ENCODE data around the gene PITPNC1. TPM values are rescaled to one million over a fixed set of nuclear protein-coding genes. Genes with fewer than 3 reads are reported as not detected.

Gene PITPNC1
- total RNA-seq, 1 donor from 2014 or later = 40.3 TPM

DNA sequence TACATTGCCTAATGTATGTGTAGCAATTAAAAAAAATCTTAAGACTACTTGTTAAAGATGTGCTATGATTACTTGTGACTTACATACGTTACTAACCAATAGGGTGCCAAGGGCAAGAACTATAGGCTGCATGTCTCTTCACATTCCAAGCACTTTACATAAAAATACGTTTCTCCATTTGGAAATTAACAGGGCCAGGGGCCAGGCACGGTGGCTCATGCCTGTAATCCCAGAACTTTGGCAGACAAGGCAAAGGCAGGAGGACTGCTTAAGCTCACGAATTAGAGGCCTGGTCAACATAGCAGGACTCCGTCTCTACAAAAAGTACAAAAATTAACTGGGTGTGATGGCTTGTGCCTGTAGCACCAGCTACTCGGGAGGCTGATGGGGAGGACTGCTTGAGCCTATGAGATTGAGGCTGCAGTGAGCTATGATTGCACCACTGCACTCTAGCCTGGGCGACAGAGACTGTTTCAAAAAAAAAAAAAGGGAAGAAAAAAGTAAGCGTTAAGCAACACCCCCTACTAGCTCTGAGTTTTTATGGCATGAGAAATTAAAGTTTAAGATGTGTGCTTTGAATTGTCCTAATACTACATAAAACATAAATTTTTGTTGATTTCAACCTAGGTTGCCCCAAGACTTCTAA, 23.0 kb upstream of the PITPNC1 start:
- no peak for DNase-seq
- TF ChIP-seq, protein P1, sequence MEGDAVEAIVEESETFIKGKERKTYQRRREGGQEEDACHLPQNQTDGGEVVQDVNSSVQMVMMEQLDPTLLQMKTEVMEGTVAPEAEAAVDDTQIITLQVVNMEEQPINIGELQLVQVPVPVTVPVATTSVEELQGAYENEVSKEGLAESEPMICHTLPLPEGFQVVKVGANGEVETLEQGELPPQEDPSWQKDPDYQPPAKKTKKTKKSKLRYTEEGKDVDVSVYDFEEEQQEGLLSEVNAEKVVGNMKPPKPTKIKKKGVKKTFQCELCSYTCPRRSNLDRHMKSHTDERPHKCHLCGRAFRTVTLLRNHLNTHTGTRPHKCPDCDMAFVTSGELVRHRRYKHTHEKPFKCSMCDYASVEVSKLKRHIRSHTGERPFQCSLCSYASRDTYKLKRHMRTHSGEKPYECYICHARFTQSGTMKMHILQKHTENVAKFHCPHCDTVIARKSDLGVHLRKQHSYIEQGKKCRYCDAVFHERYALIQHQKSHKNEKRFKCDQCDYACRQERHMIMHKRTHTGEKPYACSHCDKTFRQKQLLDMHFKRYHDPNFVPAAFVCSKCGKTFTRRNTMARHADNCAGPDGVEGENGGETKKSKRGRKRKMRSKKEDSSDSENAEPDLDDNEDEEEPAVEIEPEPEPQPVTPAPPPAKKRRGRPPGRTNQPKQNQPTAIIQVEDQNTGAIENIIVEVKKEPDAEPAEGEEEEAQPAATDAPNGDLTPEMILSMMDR (IDR thresholded peaks at IDR 0.05; ENCODE audit: partially characterized antibody, unreplicated experiment) = no peak
- no peaks in the 10 kb centered on the region for H3K4me1 Mint-ChIP-seq (ENCODE audit: low read depth, unreplicated experiment)
- no peak overlapping the region for H3K27ac Mint-ChIP-seq (ENCODE audit: unreplicated experiment)
- no peaks in the 10 kb centered on the region for H3K27me3 Mint-ChIP-seq (ENCODE audit: unreplicated experiment)
- H3K4me3 Mint-ChIP-seq (ENCODE audit: unreplicated experiment) = no peak overlapping the region
- no peaks in the 10 kb centered on the region for H3K9me3 Mint-ChIP-seq (ENCODE audit: unreplicated experiment)
- no peaks in the 10 kb centered on the region for H3K36me3 Mint-ChIP-seq (ENCODE audit: unreplicated experiment)

DNA sequence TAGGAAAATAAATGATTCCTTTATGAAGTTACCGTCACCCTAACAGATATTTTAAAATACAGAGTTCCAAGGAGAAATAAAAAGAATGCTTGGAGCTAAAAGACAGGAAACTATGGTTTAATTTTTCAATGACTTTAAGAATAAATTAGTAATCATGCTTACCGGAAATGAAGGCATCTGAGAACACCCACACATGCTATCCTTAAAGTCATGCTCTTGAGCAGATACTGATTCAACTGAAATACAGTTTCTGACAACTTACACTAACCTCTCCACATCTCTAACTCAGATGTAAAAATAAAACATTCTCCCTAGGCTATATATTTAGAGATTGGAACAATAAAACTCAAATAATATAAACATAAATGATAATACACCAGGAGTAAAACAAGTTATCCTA, 18.5 kb upstream of the PITPNC1 start:
- no peaks in the 10 kb centered on the region for H3K4me1 Mint-ChIP-seq (ENCODE audit: low read depth, unreplicated experiment)
- H3K4me3 Mint-ChIP-seq (ENCODE audit: unreplicated experiment) = no peak overlapping the region
- no peaks in the 10 kb centered on the region for H3K9me3 Mint-ChIP-seq (ENCODE audit: unreplicated experiment)

DNA sequence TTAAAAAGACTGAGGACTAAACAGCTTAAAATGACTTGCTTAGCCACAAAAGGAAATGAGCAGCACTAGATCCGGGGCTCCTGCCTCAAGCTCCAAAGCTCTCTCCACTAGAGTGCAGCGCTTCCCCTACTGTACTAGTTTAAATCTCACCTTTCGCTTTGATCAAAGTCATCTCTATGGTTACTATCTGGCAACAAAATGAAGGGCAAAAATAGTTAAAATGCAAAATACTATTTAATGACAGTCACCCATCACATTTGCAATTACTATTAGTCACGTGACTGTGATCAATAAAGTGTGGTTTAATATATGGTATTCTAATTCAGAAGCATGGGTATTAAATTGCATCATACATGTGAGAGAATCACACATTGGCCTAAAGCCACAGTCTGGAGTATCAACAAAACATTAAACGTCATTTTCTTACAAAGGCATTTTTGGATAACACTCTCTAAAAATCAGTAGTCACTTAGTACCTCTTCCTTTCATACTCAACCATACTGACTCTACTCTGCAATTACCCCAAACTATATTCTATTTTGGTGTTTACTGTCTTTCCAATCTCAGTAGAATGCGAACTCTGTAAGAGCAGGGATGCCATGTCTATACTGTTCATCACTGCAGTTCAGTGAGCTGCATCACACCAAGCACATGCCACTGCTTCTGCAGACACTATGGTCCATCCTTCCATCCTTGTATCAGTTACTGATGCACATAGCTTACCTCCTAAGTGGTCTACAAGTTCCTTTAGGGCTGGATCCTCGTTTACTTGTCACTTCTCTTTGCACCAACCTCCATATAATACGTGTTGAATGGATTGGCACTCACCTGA, 16.9 kb upstream of the PITPNC1 start:
- H3K4me3 Mint-ChIP-seq (ENCODE audit: unreplicated experiment) = no peak overlapping the region
- H3K36me3 Mint-ChIP-seq (ENCODE audit: unreplicated experiment) = no peaks in the 10 kb centered on the region
- TF ChIP-seq, protein P1 (IDR thresholded peaks at IDR 0.05; ENCODE audit: partially characterized antibody, unreplicated experiment) = no peak
- no peak for DNase-seq
- H3K27me3 Mint-ChIP-seq (ENCODE audit: unreplicated experiment) = no peaks in the 10 kb centered on the region
- no peaks in the 10 kb centered on the region for H3K9me3 Mint-ChIP-seq (ENCODE audit: unreplicated experiment)
- H3K4me1 Mint-ChIP-seq (ENCODE audit: low read depth, unreplicated experiment) = peaks cover 4% of the 10 kb centered on the region
- H3K27ac Mint-ChIP-seq (ENCODE audit: unreplicated experiment) = no peak overlapping the region

More for the DNA sequence above, 18.5 kb upstream of the PITPNC1 start:
- TF ChIP-seq, protein P1 (IDR thresholded peaks at IDR 0.05; ENCODE audit: partially characterized antibody, unreplicated experiment) = no peak
- DNase-seq = no peak
- no peaks in the 10 kb centered on the region for H3K36me3 Mint-ChIP-seq (ENCODE audit: unreplicated experiment)
- H3K27me3 Mint-ChIP-seq (ENCODE audit: unreplicated experiment) = no peaks in the 10 kb centered on the region
- no peak overlapping the region for H3K27ac Mint-ChIP-seq (ENCODE audit: unreplicated experiment)

DNA sequence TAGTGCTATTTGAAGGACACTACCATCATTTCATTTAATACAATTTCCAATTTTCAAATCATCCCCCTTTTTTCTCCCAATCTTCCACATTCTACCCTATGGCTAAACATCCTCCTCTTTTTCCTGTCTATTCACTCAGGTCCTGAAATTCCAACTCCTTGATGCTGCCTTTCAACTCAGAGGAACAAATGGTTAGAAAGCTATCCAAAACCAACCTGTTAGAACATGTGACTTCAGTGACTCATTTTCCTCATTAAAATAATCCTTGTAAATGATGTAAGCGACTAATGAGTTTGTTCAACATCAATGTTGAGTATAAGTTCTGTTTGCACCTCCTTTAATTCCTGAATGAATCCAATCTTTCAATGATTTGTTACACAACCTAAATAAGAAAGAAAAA, 16.2 kb upstream of the PITPNC1 start:
- H3K27ac Mint-ChIP-seq (ENCODE audit: unreplicated experiment) = no peak overlapping the region
- H3K4me3 Mint-ChIP-seq (ENCODE audit: unreplicated experiment) = no peak overlapping the region
- H3K4me1 Mint-ChIP-seq (ENCODE audit: low read depth, unreplicated experiment) = peaks cover 9% of the 10 kb centered on the region
- TF ChIP-seq, protein P1 (IDR thresholded peaks at IDR 0.05; ENCODE audit: partially characterized antibody, unreplicated experiment) = no peak
- no peaks in the 10 kb centered on the region for H3K36me3 Mint-ChIP-seq (ENCODE audit: unreplicated experiment)
- no peak for DNase-seq
- H3K9me3 Mint-ChIP-seq (ENCODE audit: unreplicated experiment) = no peaks in the 10 kb centered on the region
- H3K27me3 Mint-ChIP-seq (ENCODE audit: unreplicated experiment) = peaks cover 2% of the 10 kb centered on the region

DNA sequence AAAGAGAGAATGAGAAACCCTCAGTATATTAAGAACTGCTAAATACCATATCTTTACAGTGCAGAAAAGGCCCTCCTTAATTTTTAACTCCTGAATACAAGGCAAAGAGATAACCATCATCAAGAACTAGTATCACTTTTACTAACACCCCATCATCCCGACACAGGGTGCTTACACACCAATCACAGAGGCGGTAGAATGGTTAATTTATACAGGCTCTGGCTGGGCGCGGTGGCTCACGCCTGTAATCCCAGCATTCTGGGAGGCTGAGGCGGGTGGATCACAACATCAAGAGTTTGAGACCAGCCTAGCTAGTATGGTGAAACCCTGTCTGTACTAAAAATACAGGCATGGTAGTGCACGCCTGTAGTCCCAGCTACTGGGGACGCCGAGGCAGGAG, 14.9 kb upstream of the PITPNC1 start:
- Mint-ChIP-seq H3K9me3 (ENCODE audit: unreplicated experiment) (no peaks in the 10 kb centered on the region), H3K4me3 (ENCODE audit: unreplicated experiment) (no peak overlapping the region), H3K27ac (ENCODE audit: unreplicated experiment) (peak overlapping the region; percentile 1), H3K27me3 (ENCODE audit: unreplicated experiment) (peaks cover 3% of the 10 kb centered on the region), H3K4me1 (ENCODE audit: low read depth, unreplicated experiment) (peaks cover 12% of the 10 kb centered on the region), H3K36me3 (ENCODE audit: unreplicated experiment) (no peaks in the 10 kb centered on the region)
- no peak for DNase-seq
- TF ChIP-seq, protein P1 (IDR thresholded peaks at IDR 0.05; ENCODE audit: partially characterized antibody, unreplicated experiment) = no peak
